Measurements from ENCODE around the gene BIRC6. TPM values are rescaled to one million over a fixed set of nuclear protein-coding genes. Genes with fewer than 3 reads are reported as not detected.
"Not testable (repeated sequence)": the region's sequence is repeated elsewhere in the genome, so short reads cannot be mapped to it uniquely, and the experiment has no call there.

The BIRC6 gene
- total RNA-seq, 1 donor from 2014 or later, result 257 TPM

DNA sequence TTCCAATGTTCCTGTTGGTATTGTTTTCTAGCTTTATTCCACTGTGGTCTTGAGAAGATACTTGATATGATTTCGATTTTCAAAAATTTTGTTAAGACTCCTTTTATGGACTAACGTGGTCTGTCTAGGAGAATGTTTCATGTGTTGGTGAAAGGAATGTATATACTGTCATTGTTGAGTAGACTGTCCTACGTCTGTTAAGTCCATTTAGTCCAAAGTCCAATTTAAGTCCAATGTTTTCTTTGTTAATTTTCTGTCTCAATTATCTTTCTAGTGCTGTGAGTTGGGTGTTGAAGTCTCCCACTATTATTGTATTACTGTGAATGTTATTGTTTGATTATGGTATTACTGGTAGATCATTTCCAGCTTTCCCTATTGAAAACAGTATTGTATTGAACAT is 215.2 kb downstream of the BIRC6 start:
- no peak for FAIRE-seq

DNA sequence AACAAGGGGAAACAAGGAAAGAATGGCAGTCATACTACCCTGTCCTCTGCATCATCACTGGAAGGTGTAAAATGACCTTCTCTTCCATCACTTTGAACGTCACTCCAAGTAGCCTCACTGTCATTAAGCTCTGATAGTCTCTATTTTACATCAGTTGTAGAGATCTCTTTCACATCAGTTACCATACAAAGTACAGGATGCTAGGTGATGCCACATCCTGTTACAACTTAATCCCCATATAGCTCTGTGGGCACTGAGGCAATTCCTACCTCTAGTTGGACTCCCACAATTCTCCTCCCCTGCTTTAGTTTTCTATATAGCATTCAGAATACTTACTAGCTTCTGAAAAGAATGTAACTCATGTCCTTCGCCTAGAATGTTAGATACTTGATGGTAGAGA is 215.9 kb downstream of the BIRC6 start:
- no peak for FAIRE-seq
- DNase-seq (ENCODE audit: low spot score in 2 of 2), result no peak

More for the DNA sequence above, 215.2 kb downstream of the BIRC6 start:
- no peak for DNase-seq (ENCODE audit: low spot score in 2 of 2)

DNA sequence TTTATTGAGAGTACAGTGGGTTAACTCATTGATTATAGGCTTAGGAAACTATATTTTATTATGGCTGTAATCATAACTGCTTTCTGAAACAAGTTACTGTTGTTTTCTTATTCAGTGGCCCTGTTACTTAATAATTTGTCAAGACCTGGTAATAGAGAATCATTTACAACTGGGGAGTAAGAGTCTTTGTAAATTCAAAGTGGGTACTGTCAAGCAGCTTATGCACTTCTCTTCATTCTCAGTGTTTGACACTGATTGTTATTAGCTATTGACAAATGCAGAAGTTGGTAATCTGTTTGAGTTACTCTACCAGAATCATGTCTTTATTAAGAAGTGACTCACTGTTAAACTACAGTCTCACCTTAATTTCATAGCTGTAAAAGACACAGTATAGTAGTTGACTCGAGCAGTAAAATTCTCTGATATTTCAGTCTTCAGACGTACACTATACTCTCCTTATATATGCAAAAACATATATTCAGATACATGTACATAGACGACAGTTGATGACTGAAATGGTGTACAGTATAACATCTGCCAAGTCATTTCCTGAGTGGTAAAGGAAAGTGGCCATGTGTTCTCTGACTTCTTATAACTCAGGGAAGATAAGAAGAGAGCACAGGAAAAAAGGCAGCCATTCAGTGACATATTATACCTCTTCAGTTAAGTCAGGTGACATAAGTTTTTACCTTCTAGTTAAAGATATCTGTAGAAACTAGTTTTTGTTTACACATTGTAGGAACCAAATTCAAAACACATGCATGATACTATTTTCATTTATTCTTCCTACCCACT is 235.0 kb downstream of the BIRC6 start:
- FAIRE-seq, result no peak
- DNase-seq (ENCODE audit: low spot score in 2 of 2), result no peak

DNA sequence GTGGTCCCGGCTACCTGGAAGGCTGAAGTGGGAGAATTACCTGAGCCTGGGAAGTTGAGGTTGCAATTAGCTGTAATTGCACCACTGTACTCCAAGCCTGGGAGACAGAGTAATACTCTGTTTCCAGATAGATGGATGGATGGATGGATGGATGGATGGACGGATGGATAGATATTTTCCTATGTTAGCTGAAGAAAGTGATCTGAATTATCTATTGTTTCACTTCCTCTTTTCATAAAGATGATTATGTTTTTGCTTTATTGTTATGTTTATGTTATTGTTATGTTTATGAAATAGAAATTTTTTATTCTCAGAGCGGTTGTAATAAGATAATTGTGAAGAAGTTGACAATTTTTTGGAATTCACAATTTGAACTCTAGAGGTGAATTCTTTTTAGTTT is 237.8 kb downstream of the BIRC6 start:
- peak; percentile 80 for FAIRE-seq
- DNase-seq (ENCODE audit: low spot score in 2 of 2), result no peak

DNA sequence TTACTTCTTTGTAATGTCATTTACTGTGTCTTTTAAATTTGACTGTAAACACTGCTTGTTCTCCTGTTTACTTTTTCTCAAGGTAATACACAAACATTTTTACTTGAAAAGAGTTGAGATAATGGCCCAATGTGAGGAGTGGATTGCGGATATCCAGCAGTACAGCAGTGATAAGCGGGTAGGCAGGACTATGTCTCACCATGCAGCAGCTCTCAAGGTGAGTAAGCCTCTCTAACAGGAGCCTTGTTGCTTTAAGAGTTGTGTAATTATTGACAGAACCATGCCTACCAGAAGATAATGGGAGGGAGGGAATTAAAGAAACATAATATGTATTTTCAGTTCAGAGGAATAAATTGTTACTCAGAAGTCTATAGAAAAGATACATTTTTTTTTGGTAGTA is 254.5 kb downstream of the BIRC6 start:
- no peak for DNase-seq (ENCODE audit: low spot score in 2 of 2)
- no peak for FAIRE-seq

DNA sequence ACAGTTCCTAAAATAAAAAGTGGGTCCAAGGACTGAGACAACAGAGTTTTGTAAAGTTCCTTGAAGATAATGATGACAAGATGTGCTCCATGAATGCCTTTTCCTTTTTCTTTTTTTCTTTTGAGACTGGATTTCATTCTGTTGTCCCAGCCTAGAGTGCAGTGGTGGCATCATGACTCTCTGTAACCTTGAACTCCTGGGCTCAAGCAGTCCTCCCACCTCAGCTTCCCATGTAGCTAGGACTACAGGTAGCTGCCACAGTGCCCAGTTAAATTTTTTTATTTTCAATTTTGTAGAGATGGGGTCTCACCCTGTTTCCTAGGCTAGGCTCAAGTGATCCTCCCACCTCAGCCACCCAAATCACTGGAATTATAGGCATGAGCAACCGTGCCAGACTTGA is 254.9 kb downstream of the BIRC6 start:
- FAIRE-seq (no peak), DNase-seq (ENCODE audit: low spot score in 2 of 2) (no peak)

DNA sequence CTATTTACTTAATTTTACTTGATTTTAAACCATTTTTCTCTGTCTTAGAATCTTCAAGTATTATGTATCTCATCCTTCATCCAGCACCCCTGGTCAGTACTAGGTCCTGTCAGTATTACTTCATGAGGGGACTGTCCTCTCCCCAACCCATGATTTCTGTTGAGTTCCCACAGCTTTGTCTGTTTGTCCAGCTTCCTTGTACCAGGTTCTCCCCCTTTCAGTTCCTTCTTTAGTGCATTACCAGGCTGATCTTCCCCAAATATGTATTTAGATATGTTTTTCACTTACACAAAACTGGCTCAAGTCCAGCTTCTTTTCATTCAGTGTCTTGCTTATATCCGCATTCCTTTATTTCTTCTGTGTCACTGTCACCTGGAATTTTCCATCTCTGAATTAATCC is 257.3 kb downstream of the BIRC6 start:
- DNase-seq (ENCODE audit: low spot score in 2 of 2), result no peak
- FAIRE-seq, result no peak

DNA sequence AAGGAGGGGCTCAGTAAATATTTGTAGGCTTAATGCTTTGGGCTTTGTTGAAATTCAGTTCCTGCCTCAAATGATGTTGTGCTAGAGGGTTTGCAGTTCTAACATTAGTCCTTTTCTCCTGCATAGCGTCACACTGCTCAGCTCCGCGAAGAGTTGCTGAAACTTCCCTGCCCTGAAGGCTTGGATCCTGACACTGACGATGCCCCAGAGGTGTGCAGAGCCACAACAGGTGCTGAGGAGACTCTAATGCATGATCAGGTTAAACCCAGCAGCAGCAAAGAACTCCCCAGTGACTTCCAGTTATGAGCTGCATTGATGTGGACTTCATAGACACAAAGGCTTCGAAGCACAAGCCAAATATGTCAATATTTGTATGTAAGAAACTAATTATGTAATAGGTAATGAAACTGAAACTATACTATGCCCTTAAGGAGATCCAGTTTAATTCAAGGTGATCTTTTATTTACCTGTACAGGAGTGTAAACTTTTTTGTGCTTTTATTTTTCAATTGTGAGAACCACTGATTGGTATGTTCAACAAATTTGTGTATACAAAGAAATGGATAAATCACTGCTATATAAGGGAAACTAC is 260.9 kb downstream of the BIRC6 start:
- DNase-seq (ENCODE audit: low spot score in 2 of 2), result no peak
- no peak for FAIRE-seq

DNA sequence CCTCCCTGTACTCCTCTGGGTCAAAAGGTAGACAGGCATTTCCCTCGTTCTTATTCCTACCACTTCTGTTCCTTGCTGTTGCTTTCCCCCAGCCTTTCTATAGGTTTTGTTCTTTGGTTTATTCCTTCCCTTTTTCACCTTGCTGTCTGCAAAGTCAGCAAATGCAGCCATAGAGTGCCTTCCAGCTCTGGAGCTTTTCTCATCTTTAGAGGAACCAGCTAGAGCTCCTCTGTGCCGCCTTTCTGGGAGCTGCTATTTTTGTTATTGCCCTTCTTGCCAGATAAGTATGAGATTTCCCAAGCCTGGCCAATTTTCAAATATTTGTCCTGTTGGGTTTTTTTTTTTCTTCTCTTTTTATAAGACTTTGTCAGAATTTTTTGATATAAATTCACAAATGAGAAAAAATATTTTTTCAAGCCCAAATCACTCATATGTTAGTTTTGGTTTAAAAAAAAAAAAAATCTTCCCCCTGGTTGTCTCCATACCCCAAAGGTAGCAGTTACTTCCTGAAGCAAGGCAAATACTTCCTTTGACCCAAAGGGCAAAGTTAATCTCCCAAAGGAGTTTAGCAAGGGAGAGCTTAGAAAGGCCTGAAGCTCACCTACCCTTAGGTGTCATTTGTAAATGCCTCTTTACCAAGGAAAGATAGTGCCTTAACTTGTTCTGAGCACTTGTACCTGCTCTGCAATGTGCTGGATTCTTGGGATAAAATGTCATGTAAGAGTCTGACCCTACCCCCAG is 265.9 kb downstream of the BIRC6 start:
- FAIRE-seq, result no peak

DNA sequence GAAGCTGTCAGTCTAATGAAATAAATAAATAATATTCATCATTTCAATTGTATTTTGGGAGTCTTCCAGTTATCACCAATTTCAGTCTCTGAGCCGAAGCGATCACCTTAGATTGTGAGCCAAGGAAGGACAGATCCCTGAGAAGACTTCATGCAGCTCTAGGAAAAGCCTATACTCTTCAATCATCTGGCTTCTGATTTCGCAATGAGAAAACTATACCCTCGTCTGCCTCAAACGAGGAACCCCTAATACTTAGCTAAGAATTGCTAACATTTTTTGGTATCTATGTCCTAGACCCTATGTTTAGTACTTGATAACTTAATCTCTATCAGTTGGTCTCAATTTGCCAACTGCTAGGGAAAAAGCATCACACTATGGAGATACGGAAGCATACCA is 266.5 kb downstream of the BIRC6 start:
- DNase-seq (ENCODE audit: low spot score in 2 of 2), result no peak
- no peak for FAIRE-seq

More for the DNA sequence above, 265.9 kb downstream of the BIRC6 start:
- peak in 1 of 2 donors; percentile 12 for DNase-seq (ENCODE audit: low spot score in 2 of 2)

DNA sequence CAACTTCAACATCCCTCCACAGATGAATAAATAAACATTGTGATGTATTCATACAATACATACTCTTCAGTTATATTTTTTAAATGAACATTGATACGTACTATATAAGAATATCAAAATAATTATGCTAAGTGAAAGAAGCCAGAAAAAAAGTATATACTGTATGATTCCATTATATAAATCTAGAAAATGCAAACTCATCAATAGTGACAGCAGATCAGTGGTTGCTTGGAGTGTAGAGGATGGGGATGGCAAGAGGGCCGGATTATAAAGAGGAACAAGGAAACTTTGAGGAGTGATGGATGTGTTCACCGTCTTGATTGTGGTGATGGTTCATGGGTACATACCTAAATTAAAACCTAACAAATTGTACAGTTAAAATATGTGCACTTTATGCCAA is 268.0 kb downstream of the BIRC6 start:
- no peak for DNase-seq (ENCODE audit: low spot score in 2 of 2)
- FAIRE-seq, result no peak

DNA sequence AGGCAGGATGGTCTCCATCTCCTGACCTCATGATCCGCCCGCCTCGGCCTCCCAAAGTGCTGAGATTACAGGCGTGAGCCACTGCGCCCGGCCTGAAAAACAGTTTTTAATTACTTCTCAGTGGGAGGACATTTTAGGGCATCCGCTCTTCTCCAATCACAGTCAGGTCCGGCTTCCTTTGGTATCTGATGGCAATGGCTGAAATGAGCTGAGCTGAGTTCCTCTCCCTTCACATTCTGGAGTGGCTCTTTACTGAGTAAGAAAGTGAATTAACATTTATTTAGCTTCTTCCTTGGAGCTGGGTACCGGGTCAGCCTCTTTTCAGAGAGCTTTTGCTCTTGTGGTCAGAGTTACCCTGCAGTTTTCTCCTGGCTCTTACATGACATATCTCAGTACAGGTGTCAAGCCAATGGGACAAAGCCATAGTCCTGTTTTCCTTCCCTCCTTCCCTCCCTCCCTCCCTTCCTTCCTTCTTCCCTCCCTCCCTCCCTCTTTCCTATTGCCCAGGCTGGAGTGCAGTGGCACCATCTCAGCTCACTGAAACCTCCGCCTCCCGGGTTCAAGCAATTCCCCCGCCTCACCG is 269.9 kb downstream of the BIRC6 start:
- DNase-seq (ENCODE audit: low spot score in 2 of 2), result no peak
- no peak for FAIRE-seq

DNA sequence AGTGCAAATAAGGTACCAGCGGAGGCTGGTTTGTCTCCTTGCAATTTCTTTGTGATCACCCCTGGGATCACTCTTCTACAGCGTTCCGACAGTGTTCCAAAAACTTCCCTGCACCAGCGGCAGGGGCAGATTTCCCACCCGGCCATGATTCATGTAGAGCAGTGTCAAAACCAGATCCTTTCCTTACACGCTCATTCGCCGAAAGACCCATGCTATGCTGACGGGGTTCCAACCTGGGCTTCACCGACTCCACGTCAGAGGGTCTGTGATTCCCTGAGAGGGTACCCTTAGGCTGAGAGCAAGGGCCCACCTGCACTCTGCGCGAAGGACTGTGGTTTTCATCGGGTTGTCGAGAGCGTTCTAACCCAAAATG is 270.6 kb downstream of the BIRC6 start:
- FAIRE-seq (no peak), DNase-seq (ENCODE audit: low spot score in 2 of 2) (peak in 1 of 2 donors; percentile 14)

DNA sequence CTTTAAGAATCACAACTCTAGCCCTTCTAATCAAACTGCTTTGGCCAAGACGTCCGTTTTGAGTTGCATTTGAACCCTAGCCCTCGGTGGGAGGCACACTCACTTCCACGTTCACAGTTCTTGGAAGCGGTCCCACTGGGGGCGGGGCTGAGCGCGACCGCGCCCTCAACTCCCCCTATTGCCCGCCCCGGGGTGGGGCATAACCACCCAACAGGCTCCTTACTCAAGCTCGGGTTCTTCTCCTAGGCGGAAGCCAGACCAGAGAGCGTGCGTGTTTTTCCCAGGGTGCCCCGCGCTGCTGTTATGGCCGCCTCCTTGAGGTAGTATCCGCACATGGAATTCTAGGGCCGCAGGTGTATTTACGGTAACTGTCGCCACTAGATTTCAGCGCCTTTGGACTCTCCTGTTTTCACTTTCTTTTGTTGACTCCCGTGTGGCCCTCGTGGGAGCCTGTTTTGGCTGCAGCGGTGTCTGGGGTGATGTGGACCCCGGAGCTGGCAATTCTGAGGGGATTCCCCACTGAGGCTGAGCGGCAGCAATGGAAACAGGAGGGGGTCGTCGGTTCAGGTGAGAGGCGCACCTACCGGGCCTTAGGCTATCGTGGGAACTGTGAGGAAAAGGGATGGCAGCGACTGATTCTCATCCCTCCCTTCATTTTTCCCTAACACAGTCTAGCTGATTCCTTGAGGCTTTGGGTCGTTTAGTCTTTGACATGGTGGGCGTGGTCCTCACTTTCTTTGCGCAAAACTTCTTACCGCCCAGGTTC is 271.2 kb downstream of the BIRC6 start, which contains the start of gene TTC27:
TTC27 (plus strand) TSS at position 237 of the 766 bp plus-strand sequence; CDS start at position 480, 243 bp downstream.
- FAIRE-seq (no peak), DNase-seq (ENCODE audit: low spot score in 2 of 2) (peak; percentile 73 to 90)

DNA sequence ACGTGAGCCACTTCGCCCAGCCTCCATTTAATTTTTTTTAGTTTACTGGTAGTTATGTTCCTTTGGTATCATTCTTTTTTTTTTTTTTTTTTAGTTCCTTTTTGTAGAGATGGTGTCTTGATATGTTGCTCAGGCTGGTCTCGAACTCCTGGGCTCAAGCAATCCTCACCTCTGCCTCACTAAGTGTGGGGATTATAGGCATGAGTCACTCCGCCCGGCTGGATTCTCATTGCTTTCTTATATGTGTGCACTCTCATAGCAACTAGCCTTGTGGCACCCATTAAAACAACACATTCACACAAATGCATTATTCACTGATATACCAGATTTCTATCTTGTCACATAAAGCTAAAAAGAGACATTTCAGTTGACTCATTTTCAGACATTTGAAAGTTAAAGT is 275.3 kb downstream of the BIRC6 start:
- DNase-seq (ENCODE audit: low spot score in 2 of 2) (no peak), FAIRE-seq (no peak)

DNA sequence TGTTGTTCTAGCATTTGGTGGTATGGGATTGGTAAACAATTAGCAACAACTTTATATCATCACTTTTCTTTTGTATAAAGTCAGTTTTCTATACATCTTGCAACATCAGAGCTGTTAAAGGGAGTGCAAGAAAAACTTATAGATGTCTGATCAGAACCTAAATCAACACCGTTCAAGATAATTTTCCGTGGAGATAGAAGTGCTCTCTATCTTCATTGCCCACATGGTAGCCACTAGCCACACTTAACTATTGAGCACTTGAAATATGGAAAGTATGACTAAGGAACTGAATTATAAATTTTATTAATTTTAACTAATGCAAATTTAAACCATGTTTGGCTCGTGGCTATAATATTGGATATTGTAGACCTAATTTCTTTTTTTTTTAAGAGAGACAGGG is 276.2 kb downstream of the BIRC6 start:
- no peak for FAIRE-seq
- DNase-seq (ENCODE audit: low spot score in 2 of 2), result no peak

DNA sequence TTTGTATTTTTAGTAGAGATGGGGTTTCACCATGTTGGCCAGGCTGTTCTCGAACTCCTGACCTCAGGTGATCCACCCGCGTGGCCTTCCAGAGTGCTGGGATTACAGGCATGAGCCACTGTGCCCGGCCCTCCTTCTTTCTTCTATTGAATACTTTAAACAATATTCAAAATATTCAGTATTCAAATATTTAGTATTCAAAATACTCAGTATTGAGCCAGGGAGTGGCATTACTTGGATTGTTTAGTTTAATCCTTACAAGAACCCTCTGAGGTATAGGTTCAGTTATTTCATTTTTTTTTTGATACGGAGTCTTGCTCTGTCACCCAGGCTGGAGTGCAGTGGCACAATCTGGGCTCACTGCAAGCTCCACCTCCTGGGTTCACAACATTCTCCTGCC is 281.7 kb downstream of the BIRC6 start:
- DNase-seq (ENCODE audit: low spot score in 2 of 2); FAIRE-seq: not testable (repeated sequence)

DNA sequence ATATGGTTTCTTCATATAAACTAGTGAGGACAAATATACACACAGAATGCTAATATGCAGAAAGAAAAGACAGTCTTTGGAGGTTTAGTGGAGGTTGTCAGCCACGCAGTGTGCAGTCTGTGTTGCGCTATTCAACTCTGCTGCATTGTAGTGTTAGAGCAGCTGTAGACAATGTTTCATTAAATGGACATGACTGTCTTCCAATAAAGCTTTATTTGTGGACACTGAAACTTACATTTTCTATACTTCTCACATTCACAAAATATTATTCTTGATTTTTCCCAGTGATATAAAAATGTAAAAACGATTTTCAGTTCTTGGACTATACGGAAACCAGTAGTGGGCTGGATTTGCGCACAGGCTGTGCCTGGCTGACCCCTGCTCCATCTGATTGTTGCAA is 284.4 kb downstream of the BIRC6 start:
- no peak for DNase-seq (ENCODE audit: low spot score in 2 of 2)
- no peak for FAIRE-seq

DNA sequence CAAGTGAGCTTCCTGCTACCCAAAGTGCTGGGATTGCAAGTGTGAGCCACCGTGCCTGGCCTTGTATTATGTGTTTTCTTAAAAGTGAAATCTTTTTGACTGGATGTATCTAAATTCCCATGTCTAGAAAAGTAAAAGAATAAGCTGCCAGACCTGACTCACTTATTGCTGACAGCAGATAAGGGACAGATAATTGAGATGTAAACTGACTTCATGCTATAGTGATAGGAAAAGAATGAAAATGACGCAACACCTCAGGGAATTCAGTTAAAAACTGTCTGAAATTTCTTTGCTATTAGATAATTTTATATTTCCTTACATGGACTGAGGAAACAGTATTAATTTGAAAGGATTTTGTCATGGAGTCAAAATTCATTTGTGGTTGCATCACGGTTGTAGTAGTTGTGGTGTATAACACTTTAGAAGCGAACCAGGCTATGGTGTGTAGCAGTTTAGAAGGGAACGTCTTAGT is 290.4 kb downstream of the BIRC6 start:
- DNase-seq (ENCODE audit: low spot score in 2 of 2), result no peak
- no peak for FAIRE-seq

DNA sequence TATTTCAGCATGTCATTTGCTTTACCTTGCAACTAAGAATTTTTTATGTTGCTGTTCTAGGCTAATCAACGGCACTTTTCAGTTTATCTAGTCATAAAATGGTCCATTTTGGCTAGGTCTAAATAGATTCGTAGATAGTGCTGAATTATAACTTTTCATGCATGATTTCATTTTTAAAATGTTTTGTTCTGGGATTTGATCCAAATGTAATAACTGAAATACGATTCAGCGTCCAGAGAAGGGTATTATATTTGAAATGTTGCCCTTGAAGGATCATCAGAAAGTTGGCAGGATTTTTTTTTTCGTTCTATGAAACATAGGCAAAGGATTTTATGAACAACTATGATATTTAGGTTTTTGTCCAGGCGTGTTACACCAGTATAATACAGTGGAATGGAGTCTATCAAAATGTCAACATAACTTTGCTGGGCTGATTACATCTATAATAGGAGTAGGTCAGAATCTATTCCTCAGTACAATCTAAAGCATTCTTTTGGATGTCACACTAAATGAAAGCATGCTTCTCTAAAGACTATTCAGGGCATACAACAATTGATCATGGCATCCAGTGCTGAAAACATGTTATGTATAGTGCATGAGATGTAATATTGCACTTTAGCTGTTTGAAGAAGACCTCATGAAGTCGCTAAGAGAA is 295.9 kb downstream of the BIRC6 start:
- no peak for DNase-seq (ENCODE audit: low spot score in 2 of 2)
- no peak for FAIRE-seq

All from frontal cortex (tissue), 4 donors.